IMR-90 (cell line): Measurements from ENCODE around the gene COLEC12. TPM values are rescaled to one million over a fixed set of nuclear protein-coding genes. Genes with fewer than 3 reads are reported as not detected.

Experiments
- ATAC-seq: fragments of 200-7000 bp; cut with Tn5 transposase; 2 replicates; pipeline ENCODE4 v1.9.1; 2020; ENCODE audit warnings: low read depth, mild to moderate bottlenecking, moderate library complexity
- BruUV-seq: library from RNA; stranded (reverse); fragments of 400-500 nt; replicated peaks from 2 replicates; lab custom pipeline; 2021; lab: Mats Ljungman, UMichigan
- CTCF ChIA-PET: fragments of 300-600 bp; formaldehyde crosslinking; extraction: SDS; loops from one replicate; lab custom pipeline; 2021; ENCODE audit warnings: antibody characterized with exemption; lab: Yijun Ruan, JAX
- POLR2A ChIA-PET: fragments of 300-600 bp; sonication (Branson Sonifier 250); formaldehyde crosslinking; loops from one replicate; lab custom pipeline; 2022; ENCODE audit warnings: antibody characterized with exemption; ENCODE audit not compliant: unreplicated experiment; lab: Charles Lee
- DNase-seq: peaks from one replicate; pipeline ENCODE4 v3.0.0; 2013
- H2AFZ ChIP-seq: replicated peaks from 2 replicates; pipeline ENCODE3; 2013; ENCODE audit warnings: low read length, mild to moderate bottlenecking; ENCODE audit not compliant: poor library complexity
- H2AK5ac ChIP-seq: 2 replicates; pipeline ENCODE4 v1.6.1; 2013; ENCODE audit warnings: low read depth, low read length, inconsistent platforms
- H2AK9ac ChIP-seq: replicated peaks from 2 replicates; pipeline ENCODE3; 2013; ENCODE audit warnings: mild to moderate bottlenecking, low read depth, low read length, moderate library complexity; ENCODE audit not compliant: poor library complexity
- H2BK120ac ChIP-seq: 2 replicates; pipeline ENCODE4 v1.6.1; 2013; ENCODE audit warnings: low read depth, low read length, inconsistent platforms
- H2BK15ac ChIP-seq: 3 replicates; pipeline ENCODE4 v1.6.1; 2013; ENCODE audit warnings: low read depth, low read length, inconsistent platforms
- H2BK20ac ChIP-seq: 2 replicates; pipeline ENCODE4 v1.6.1; 2013; ENCODE audit warnings: low read depth, mild to moderate bottlenecking, inconsistent platforms, low read length, moderate library complexity
- H2BK5ac ChIP-seq: 2 replicates; pipeline ENCODE4 v1.6.1; 2013; ENCODE audit warnings: mild to moderate bottlenecking, low read depth, low read length, inconsistent platforms; ENCODE audit not compliant: poor library complexity, severe bottlenecking
- H3K14ac ChIP-seq: replicated peaks from 2 replicates; pipeline ENCODE4 v1.6.1; 2013; ENCODE audit warnings: low read depth, low read length, inconsistent platforms
- H3K18ac ChIP-seq: 2 replicates; pipeline ENCODE4 v1.6.1; 2013; ENCODE audit warnings: low read depth, low read length, control low read depth
- H3K23ac ChIP-seq: 2 replicates; pipeline ENCODE4 v1.6.1; 2013; ENCODE audit warnings: low read depth, low read length, inconsistent platforms
- H3K27ac ChIP-seq: 2 replicates; pipeline ENCODE4 v1.5.1; 2013; ENCODE audit warnings: mild to moderate bottlenecking, control low read depth, low read length; ENCODE audit not compliant: insufficient read depth
- H3K27me3 ChIP-seq: 2 replicates; pipeline ENCODE4 v1.6.1; 2013; ENCODE audit warnings: low read length; ENCODE audit not compliant: control insufficient read depth, insufficient read depth
- H3K36me3 ChIP-seq: 2 replicates; pipeline ENCODE4 v1.6.1; 2013; ENCODE audit warnings: low read length, mixed read lengths; ENCODE audit not compliant: control insufficient read depth, insufficient read depth
- H3K4ac ChIP-seq: 2 replicates; pipeline ENCODE4 v1.6.1; 2013; ENCODE audit warnings: low read depth, low read length, inconsistent platforms
- H3K4me1 ChIP-seq: 2 replicates; pipeline ENCODE4 v1.6.1; 2013; ENCODE audit warnings: low read length, mixed read lengths; ENCODE audit not compliant: control insufficient read depth, insufficient read depth
- H3K4me2 ChIP-seq: 2 replicates; pipeline ENCODE4 v1.6.1; 2013; ENCODE audit warnings: low read depth, mild to moderate bottlenecking, control low read depth, low read length, moderate library complexity
- H3K4me3 ChIP-seq: 2 replicates; pipeline ENCODE4 v1.5.1; 2013; ENCODE audit warnings: low read depth, mild to moderate bottlenecking, control low read depth, low read length, moderate library complexity; ENCODE audit not compliant: insufficient read depth
- H3K56ac ChIP-seq: 2 replicates; pipeline ENCODE4 v1.6.1; 2013; ENCODE audit warnings: low read length, inconsistent platforms; ENCODE audit not compliant: insufficient read depth; ENCODE audit errors: extremely low read depth
- H3K79me1 ChIP-seq, 2 experiments: 2 replicates each; pipeline ENCODE4 v1.6.1; 2013; ENCODE audit warnings: low read length in 2 of 2, inconsistent platforms in 1 of 2, low read depth in 1 of 2
- H3K9ac ChIP-seq: 2 replicates; pipeline ENCODE4 v1.6.1; 2013; ENCODE audit warnings: low read depth, low read length, control low read depth
- H3K9me1 ChIP-seq: 2 replicates; pipeline ENCODE4 v1.6.1; 2013; ENCODE audit warnings: low read length, inconsistent platforms; ENCODE audit not compliant: insufficient read depth
- H3K9me3 ChIP-seq: 2 replicates; pipeline ENCODE4 v1.6.1; 2013; ENCODE audit warnings: low read length; ENCODE audit not compliant: control insufficient read depth, insufficient read depth
- H4K20me1 ChIP-seq: 2 replicates; pipeline ENCODE4 v1.6.1; 2013; ENCODE audit warnings: low read length, inconsistent platforms; ENCODE audit not compliant: insufficient read depth
- H4K5ac ChIP-seq: 2 replicates; pipeline ENCODE4 v1.6.1; 2013; ENCODE audit warnings: mild to moderate bottlenecking, low read depth, low read length, control low read depth
- H4K8ac ChIP-seq, 2 experiments: 2 replicates each; pipeline ENCODE4 v1.6.1; 2013; ENCODE audit warnings: low read depth in 2 of 2, low read length in 2 of 2, control low read depth in 1 of 2, inconsistent platforms in 1 of 2
- H4K91ac ChIP-seq: 2 replicates; pipeline ENCODE4 v1.6.1; 2013; ENCODE audit warnings: low read depth, low read length, inconsistent platforms; ENCODE audit not compliant: insufficient read depth
- BHLHE40 ChIP-seq: fragments of 150-350 bp; IDR thresholded peaks from 2 replicates; pipeline ENCODE4 v1.6.1; 2016; ENCODE audit warnings: mild to moderate bottlenecking, low read depth, low read length
- CEBPB ChIP-seq: IDR thresholded peaks from 2 replicates; pipeline ENCODE4 v1.6.1; 2012; ENCODE audit warnings: low read depth, low read length, improper control_type of control experiment
- CHD1 ChIP-seq: IDR thresholded peaks from 2 replicates; pipeline ENCODE4 v1.6.1; 2012; ENCODE audit warnings: low read depth, low read length, improper control_type of control experiment
- CTCF ChIP-seq: conservative IDR thresholded peaks from 2 replicates; pipeline ENCODE4 v1.5.1; 2012; ENCODE audit warnings: mild to moderate bottlenecking, low read depth, low read length, improper control_type of control experiment
- ELK1 ChIP-seq: fragments of 150-350 bp; IDR thresholded peaks from 2 replicates; pipeline ENCODE4 v1.6.1; 2016; ENCODE audit warnings: low read depth, mild to moderate bottlenecking, low read length, moderate library complexity, borderline replicate concordance
- FOS ChIP-seq: fragments of 150-350 bp; IDR thresholded peaks from 2 replicates; pipeline ENCODE4 v1.6.1; 2016; ENCODE audit warnings: low read depth, low read length
- MAFK ChIP-seq: IDR thresholded peaks from 2 replicates; pipeline ENCODE4 v1.6.1; 2012; ENCODE audit warnings: low read depth, low read length, improper control_type of control experiment
- MAZ ChIP-seq: IDR thresholded peaks from 2 replicates; pipeline ENCODE4 v1.6.1; 2012; ENCODE audit warnings: low read depth, mild to moderate bottlenecking, low read length, improper control_type of control experiment, moderate library complexity, borderline replicate concordance
- MXI1 ChIP-seq: IDR thresholded peaks from 2 replicates; pipeline ENCODE4 v1.6.1; 2012; ENCODE audit warnings: low read depth, mild to moderate bottlenecking, low read length, moderate library complexity, borderline replicate concordance
- NFE2L2 ChIP-seq: fragments of 150-350 bp; IDR thresholded peaks from 2 replicates; pipeline ENCODE4 v1.6.1; 2016; ENCODE audit warnings: low read depth, mild to moderate bottlenecking, low read length
- POLR2A ChIP-seq: IDR thresholded peaks from 2 replicates; pipeline ENCODE4 v1.6.1; 2012; ENCODE audit warnings: mild to moderate bottlenecking, low read depth, low read length
- RAD21 ChIP-seq: IDR thresholded peaks from 2 replicates; pipeline ENCODE4 v1.6.1; 2012; ENCODE audit warnings: low read length, improper control_type of control experiment
- RCOR1 ChIP-seq: IDR thresholded peaks from 2 replicates; pipeline ENCODE4 v1.6.1; 2012; ENCODE audit warnings: mild to moderate bottlenecking, low read length, improper control_type of control experiment; ENCODE audit not compliant: insufficient replicate concordance
- RFX5 ChIP-seq: IDR thresholded peaks from 2 replicates; pipeline ENCODE4 v1.8.0; 2012; ENCODE audit warnings: low read depth, mild to moderate bottlenecking, low read length, moderate library complexity
- SMC3 ChIP-seq: fragments of 150-350 bp; IDR thresholded peaks from 2 replicates; pipeline ENCODE4 v1.6.1; 2016; ENCODE audit warnings: low read depth, mild to moderate bottlenecking, antibody characterized with exemption, low read length, moderate library complexity
- USF2 ChIP-seq: fragments of 150-350 bp; IDR thresholded peaks from 2 replicates; pipeline ENCODE4 v1.6.1; 2017; ENCODE audit warnings: mild to moderate bottlenecking, antibody characterized with exemption, low read length, low read depth
- dilution Hi-C: fragments of 300-500 bp; cut with HindIII; formaldehyde crosslinking; loops from one replicate; pipeline ENCODE4 v1.14.3; 2018; ENCODE audit warnings: low sequenced_read_pairs; ENCODE audit not compliant: unreplicated experiment
- in situ Hi-C: fragments of 300-500 bp; cut with MboI; formaldehyde crosslinking; loops from 3 replicates; pipeline ENCODE4 v1.14.3; 2019; ENCODE audit warnings: low sequenced_read_pairs, inconsistent platforms, mixed read lengths
- intact Hi-C: fragments of 100-400 bp; cut with micrococcal nuclease; formaldehyde crosslinking; loops from 2 replicates; pipeline ENCODE4 v1.10.0; 2022
- polyA plus RNA-seq, 3 experiments: library from polyadenylated mRNA; depleted of rRNA; stranded (reverse); fragments of >200 nt; gene quantifications; 2 replicates each; pipeline ENCODE4 v1.2.3, GENCODE V29; 2012; ENCODE audit warnings: low replicate concordance in 1 of 3
- total RNA-seq: library from RNA; depleted of rRNA; stranded (reverse); fragments of >200 nt; gene quantifications from 2 replicates; pipeline ENCODE4 v1.2.3, GENCODE V29; 2012

COLEC12 gene
- total and polyA plus RNA-seq, 2 of the 4 experiments (the other 2 are of a cell fraction), result 1.0 to 2.3 TPM

- no peak for ATAC-seq
- TF ChIP-seq CEBPB (no peak), USF2 (no peak), RAD21 (no peak), RFX5 (no peak), SMC3 (no peak), RCOR1 (no peak), NFE2L2 (no peak), MAZ (no peak), MXI1 (no peak), MAFK (no peak), POLR2A (no peak), BHLHE40 (no peak), FOS (no peak), CTCF (no peak), ELK1 (no peak), CHD1 (no peak)
Observed at GRCh38 chr18:532632-533031, 32.1 kb upstream of the COLEC12 start.

More at GRCh38 chr18:532632-533031, 32.1 kb upstream of the COLEC12 start:
- H2AK5ac ChIP-seq, result no peak overlapping the region
- no peak overlapping the region for H3K56ac ChIP-seq
- no peaks in the 10 kb centered on the region for H3K9me1 ChIP-seq
- no peak overlapping the region for H3K9ac ChIP-seq
- no peak overlapping the region for H2BK15ac ChIP-seq
- dilution Hi-C loops, result no loop called here
- peaks cover 5% of the 10 kb centered on the region for H3K27me3 ChIP-seq
- no peak overlapping the region for H3K4me3 ChIP-seq
- H3K79me1 ChIP-seq, result no peaks in the 10 kb centered on the region
- no peak for DNase-seq
- POLR2A ChIA-PET, result no interaction called here
- H3K18ac ChIP-seq, result no peak overlapping the region
- no peak overlapping the region for H3K4ac ChIP-seq
- H3K23ac ChIP-seq, result no peak overlapping the region
- H2BK20ac ChIP-seq, result no peak overlapping the region
- H4K8ac ChIP-seq, result no peak overlapping the region
- H3K4me2 ChIP-seq, result no peak overlapping the region
- no peak overlapping the region for H2BK120ac ChIP-seq
- H4K5ac ChIP-seq, result no peak overlapping the region
- H3K9me3 ChIP-seq, result no peaks in the 10 kb centered on the region
- H3K27ac ChIP-seq, result no peak overlapping the region
- H3K36me3 ChIP-seq, result no peaks in the 10 kb centered on the region
- no peaks in the 10 kb centered on the region for H4K20me1 ChIP-seq
- in situ Hi-C loops, result no loop called here
- H4K91ac ChIP-seq, result no peak overlapping the region
- no TSS peak for BruUV-seq
- no peak overlapping the region for H2AK9ac ChIP-seq
- intact Hi-C loops, result no loop called here
- H2BK5ac ChIP-seq, result no peak overlapping the region
- CTCF ChIA-PET, result no interaction called here
- H3K14ac ChIP-seq, result no peak overlapping the region
- H3K4me1 ChIP-seq, result no peaks in the 10 kb centered on the region
- no peak overlapping the region for H2AFZ ChIP-seq
